GM18502 (cell line): Measurements from ENCODE around the gene RTN4.
"Not testable (repeated sequence)": the region's sequence is repeated elsewhere in the genome, so short reads cannot be mapped to it uniquely, and the experiment has no call there.

Experiments
- ATAC-seq: cut with Tn5 transposase; IDR thresholded peaks from one replicate; pipeline ENCODE4 v1.9.1; 2021; ENCODE audit warnings: mild to moderate bottlenecking; ENCODE audit not compliant: unreplicated experiment, poor library complexity

Gene RTN4

DNA sequence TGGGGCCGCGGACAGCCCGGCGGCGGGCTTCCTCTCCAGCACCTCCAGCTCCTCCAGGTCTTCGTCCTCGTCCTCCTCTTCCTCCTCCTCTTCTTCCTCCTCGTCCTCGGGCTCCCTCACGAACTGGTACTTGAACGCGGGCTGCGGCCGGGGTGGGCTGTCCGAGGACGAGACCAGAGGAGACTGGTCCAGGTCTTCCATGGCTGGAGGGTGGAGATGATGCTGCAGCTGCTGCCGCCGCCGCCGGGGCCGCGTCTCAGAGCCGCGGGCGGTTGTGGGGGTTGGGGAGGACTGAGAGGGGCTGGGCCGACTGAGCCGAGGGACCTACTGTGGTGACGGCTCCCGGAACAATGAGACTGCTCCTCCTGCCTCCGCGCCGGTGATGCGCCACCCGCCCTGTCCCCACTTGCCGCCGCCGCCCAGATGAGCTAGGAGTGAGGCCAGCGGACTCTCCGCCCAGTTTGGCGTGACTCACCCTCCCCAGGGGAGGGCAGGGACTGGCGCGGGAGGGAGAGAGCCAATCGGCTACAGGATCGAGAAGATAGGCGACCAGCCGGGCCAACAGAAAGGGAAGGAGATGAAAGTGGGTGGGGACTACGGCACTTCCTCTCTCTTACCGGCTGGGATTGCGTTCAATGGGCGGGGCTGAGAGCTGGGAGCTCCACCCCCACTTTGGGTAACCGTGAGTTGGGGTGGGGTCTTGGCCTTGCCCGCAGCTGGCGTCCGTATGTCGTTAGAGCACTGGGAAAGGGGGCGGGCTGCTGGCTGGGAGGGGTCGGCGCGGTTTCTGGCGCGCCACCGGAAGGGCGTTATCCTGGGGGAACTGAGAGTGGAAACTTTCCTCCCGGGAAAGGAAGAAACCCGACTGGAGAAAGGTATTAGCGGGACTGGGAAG lies at the start of gene RTN4:
RTN4 (minus strand) TSS at position 352 of the 895 bp plus-strand sequence; CDS start at position 201, 151 bp downstream.
- ATAC-seq, result peak; percentile 85

DNA sequence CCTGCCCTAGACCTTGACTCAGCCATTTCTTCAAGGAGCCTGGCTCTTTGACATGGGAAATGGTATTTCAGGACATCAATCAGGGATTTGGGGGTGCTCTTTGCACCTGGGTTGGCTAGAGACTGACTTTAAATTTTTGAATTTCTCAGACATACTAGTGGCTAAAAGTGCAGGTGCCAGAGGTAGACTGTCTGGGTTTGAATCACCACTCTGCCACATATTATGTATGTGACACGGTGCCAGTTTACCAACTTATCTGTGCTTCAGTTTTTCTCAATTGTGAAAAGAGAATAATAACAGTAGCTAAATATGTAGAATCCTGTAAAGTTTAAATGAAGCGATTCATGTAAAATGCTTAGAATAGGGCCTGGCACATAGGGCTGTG lies 49.2 kb upstream of the RTN4 start:
- ATAC-seq, result no peak

GRCh38 chr2:55097461-55098410 lies 47.5 kb upstream of the RTN4 start:
- ATAC-seq, result no peak

DNA sequence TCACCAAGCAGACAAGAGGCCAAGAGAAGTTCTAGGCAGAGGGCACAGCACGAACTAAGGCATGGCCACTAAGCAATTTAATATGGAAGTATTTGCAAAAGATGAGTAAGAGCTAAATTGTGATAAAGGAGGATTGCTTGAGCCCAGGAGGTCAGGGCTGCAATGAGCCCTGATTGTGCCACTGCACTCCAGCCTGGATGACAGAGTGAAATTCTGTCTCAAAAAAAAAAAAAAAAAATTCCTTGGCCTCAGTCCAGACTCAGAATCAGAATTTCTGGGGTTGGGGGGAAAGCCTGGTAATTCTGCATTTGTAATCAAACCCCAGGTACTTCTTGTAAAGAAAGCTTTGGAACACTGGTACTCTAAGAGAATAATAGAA lies 46.8 kb upstream of the RTN4 start:
- ATAC-seq, result no peak

GRCh38 chr2:55096586-55096985 lies 46.3 kb upstream of the RTN4 start:
- no peak for ATAC-seq

- ATAC-seq, result no peak
These were observed 43.1 kb upstream of the RTN4 start for GRCh38 chr2:55093381-55093780.

GRCh38 chr2:55092439-55092838 lies 42.2 kb upstream of the RTN4 start:
- no peak for ATAC-seq

- not testable (repeated sequence) for ATAC-seq
These were observed 41.4 kb upstream of the RTN4 start for GRCh38 chr2:55091681-55092080.

GRCh38 chr2:55090702-55091101 lies 40.5 kb upstream of the RTN4 start:
- no peak for ATAC-seq

GRCh38 chr2:55089726-55090125 lies 39.5 kb upstream of the RTN4 start:
- ATAC-seq, result no peak

DNA sequence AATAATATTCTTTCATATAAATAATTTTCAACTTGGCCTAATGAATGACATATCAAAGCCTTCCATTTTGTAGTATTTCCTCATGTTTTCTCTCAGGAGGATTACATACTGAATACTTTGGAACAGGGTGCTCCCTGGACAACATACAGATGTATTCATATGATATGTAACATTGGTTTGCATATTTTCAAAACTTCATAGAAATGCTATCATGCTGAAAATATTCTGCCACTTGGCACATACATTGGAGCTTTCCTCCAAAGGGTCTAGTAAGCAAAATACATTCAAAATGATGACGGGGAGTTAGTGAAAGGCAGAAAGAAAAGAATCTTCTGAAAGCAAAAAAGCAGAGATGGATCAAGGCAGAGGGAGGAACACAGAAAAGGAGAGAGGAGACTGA lies 38.1 kb upstream of the RTN4 start:
- no peak for ATAC-seq

- ATAC-seq, result no peak
These were observed 37.7 kb upstream of the RTN4 start for GRCh38 chr2:55087936-55088335.

DNA sequence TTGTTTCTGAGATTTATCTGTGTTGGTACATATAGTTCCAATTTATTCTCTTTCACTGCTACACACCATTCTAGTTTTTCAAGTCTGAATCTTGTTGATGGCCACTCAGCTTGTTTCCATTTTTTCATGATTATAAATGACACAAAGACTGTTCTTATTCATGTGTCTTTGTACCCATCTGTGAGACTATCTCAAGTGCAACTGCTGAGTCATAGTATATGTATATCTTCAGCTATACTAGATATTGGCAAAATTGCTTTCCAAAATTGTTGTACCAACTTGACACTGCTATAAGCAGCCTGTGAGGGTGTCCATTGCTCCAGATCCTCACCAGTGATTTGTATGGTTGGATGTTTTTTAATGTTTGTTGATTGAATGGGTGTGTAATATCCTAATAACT lies 37.2 kb upstream of the RTN4 start:
- no peak for ATAC-seq

- ATAC-seq, result no peak
These were observed 35.1 kb upstream of the RTN4 start for GRCh38 chr2:55085113-55086040.

- no peak for ATAC-seq
These were observed 34.4 kb upstream of the RTN4 start for GRCh38 chr2:55084641-55085040.

DNA sequence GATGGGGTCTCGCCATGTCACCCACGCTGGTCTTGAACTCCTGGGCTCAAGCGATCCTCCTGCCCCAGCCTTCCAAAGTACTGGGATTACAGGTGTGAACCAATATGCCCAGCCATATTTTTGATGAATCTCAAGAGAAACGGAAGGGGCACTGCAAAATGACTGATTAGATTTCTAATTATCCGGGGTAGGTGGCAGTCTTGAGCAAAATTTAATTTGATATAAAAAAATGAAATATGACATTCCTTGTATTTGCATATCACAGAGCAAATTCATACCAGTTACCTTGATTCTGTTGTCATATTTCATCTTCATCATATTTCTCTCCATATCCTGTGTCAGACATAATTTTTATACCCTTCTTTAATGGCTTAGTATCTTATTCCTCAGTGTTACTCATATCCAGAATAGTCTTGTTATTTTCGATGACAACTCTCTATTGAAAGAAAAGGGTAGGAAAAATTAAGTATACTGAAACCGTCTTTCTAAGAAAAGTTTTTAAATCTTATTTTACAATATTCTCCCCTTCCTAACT lies 30.0 kb upstream of the RTN4 start:
- ATAC-seq, result no peak

- no peak for ATAC-seq
These were observed 28.7 kb upstream of the RTN4 start for GRCh38 chr2:55078956-55079355.

- no peak for ATAC-seq
These were observed 26.5 kb upstream of the RTN4 start for GRCh38 chr2:55076721-55077120.

DNA sequence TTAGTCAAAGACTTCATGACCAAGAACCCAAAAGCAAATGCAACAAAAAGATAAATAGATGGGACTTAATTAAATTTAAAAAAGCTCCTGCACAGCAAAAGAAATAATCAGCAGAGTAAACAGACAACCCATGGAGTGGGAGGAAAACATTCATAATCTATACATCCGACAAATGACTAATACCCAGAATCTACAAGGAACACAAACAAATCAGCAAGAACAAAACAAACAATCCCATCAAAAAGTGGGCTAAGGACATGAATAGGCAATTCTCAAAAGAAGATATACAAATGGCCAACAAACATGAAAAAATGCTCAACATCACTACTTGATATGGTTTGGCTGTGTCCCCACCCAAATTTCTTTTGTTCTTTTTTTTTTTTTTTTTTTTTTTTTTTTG lies 25.8 kb upstream of the RTN4 start:
- ATAC-seq, result not testable (repeated sequence)
